Activated CD4-positive, alpha-beta T cell treated with anti-CD3 and anti-CD28 coated beads, Interleukin-2, amount 50 U/mL, for 1 hour (primary cell): ENCODE results near the gene MYLK.

ENCODE experiments used
- DNase-seq: peaks from one replicate; pipeline ENCODE4 v3.0.0-alpha.2; 2020

MYLK gene

GRCh38 chr3:123817413-123817812, 66.7 kb downstream of the MYLK start:
- no peak for DNase-seq

GRCh38 chr3:123816673-123817207, 67.4 kb downstream of the MYLK start:
- DNase-seq, result no peak

- no peak for DNase-seq
Measured at GRCh38 chr3:123815981-123816380, 68.2 kb downstream of the MYLK start.

GRCh38 chr3:123813876-123814275, 70.3 kb downstream of the MYLK start:
- DNase-seq, result no peak

GRCh38 chr3:123809597-123809996, 74.5 kb downstream of the MYLK start:
- DNase-seq, result no peak

GRCh38 chr3:123808812-123809211, 75.3 kb downstream of the MYLK start:
- DNase-seq, result no peak

- no peak for DNase-seq
Measured at GRCh38 chr3:123807820-123808219, 76.3 kb downstream of the MYLK start.

- DNase-seq, result no peak
Measured at GRCh38 chr3:123805504-123805903, 78.6 kb downstream of the MYLK start.

- DNase-seq, result no peak
Measured at GRCh38 chr3:123805101-123805500, 79.0 kb downstream of the MYLK start.

- DNase-seq, result no peak
Measured at GRCh38 chr3:123804676-123805075, 79.5 kb downstream of the MYLK start.

GRCh38 chr3:123803521-123803920, 80.6 kb downstream of the MYLK start:
- no peak for DNase-seq

- no peak for DNase-seq
Measured at GRCh38 chr3:123802007-123802625, 82.0 kb downstream of the MYLK start.

GRCh38 chr3:123801474-123801873, 82.7 kb downstream of the MYLK start:
- DNase-seq, result no peak

- DNase-seq, result no peak
Measured at GRCh38 chr3:123800362-123800682, 83.8 kb downstream of the MYLK start.

GRCh38 chr3:123799544-123800361, 84.4 kb downstream of the MYLK start:
- no peak for DNase-seq

GRCh38 chr3:123798550-123798949, 85.6 kb downstream of the MYLK start:
- no peak for DNase-seq

GRCh38 chr3:123795471-123796251, 88.5 kb downstream of the MYLK start:
- no peak for DNase-seq

GRCh38 chr3:123793425-123793824, 90.7 kb downstream of the MYLK start:
- DNase-seq, result no peak

- DNase-seq, result no peak
Measured at GRCh38 chr3:123792473-123793201, 91.5 kb downstream of the MYLK start.

- DNase-seq, result no peak
Measured at GRCh38 chr3:123791898-123792297, 92.2 kb downstream of the MYLK start.

GRCh38 chr3:123791417-123791816, 92.7 kb downstream of the MYLK start:
- no peak for DNase-seq

- DNase-seq, result no peak
Measured at GRCh38 chr3:123791073-123791370, 93.1 kb downstream of the MYLK start.
